Effector memory CD8-positive, alpha-beta T cell (primary cell): ENCODE measurements around the gene C3orf70.

Source experiments
- ATAC-seq: fragments of 150-1000 bp; cut with Tn5 transposase; replicated peaks from 2 replicates; pipeline ENCODE4 v1.10.0; 2021; ENCODE audit warnings: mild to moderate bottlenecking, moderate library complexity
- DNase-seq, 3 experiments: peaks; one replicate each; pipeline ENCODE4 v3.0.0; 2021
- H3K27ac Mint-ChIP-seq, 2 donors: one replicate each; pipeline ENCODE4 v1.8.0; 2022; ENCODE audit warnings: mild to moderate bottlenecking in 2 of 2, mixed read lengths in 2 of 2, moderate library complexity in 2 of 2
- H3K27me3 Mint-ChIP-seq, 2 donors: one replicate each; pipeline ENCODE4 v1.8.0; 2022; ENCODE audit warnings: mixed read lengths in 2 of 2
- H3K36me3 Mint-ChIP-seq: one replicate; pipeline ENCODE4 v1.8.0; 2022; ENCODE audit warnings: mild to moderate bottlenecking, moderate library complexity, mixed read lengths; ENCODE audit not compliant: insufficient read depth
- H3K4me1 Mint-ChIP-seq, 2 donors: one replicate each; pipeline ENCODE4 v1.8.0; 2022; ENCODE audit warnings: low read depth in 2 of 2, mixed read lengths in 2 of 2
- H3K4me3 Mint-ChIP-seq, 2 donors: one replicate each; pipeline ENCODE4 v1.8.0; 2022; ENCODE audit warnings: mild to moderate bottlenecking in 2 of 2, mixed read lengths in 2 of 2, moderate library complexity in 2 of 2
- H3K9me3 Mint-ChIP-seq, 2 donors: one replicate each; pipeline ENCODE4 v1.8.0; 2022; ENCODE audit warnings: mixed read lengths in 2 of 2

The C3orf70 gene

DNA sequence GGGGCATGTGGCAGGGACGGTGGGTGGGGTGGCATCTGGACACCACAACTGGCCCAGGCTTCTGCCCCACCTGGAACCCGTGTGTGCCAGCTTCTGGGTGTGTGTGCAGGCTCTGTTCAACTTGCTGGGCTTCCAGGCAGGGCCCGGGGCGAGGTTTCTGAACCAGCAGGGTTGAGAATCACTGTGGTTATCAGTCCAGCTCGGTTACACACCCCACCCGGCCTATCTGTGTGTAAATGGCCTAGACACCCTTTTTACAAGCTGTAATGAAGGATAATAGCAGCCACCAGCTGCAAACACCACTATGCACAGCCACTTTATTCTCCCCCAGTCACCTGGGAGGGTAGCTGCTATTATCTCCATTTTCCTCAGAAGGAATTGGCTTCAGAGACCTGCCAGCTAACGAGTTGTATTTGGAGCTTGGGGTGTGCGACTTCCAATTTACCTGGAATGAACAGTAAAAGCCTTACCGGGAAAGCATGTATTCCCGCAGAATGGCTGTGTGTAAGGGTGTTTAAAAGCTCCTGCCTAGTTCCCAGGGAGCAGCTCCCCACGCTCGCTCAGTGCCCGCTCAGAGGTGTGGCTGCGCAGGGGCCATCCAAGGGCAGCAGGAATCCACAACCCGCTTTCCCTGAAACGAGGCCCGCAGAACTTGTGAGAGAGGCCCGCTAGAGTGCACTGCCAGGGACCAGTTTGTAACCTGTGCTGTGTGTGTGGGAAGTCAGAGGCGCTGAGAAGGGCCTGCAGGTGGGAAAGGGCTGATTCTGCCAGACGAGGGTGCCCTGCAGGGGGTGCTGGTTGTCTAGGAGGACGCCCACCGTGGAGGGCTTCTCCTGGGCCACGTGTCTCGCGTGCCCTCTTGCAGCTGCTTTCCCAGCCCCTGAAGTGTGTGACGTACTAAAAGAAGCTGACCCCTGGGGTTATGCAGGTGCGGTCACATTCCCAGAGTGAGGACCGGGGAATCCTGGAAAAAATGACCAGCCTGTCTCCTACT, 83.5 kb downstream of the C3orf70 start:
- Mint-ChIP-seq H3K4me1 (no peaks in the 10 kb centered on the region), H3K4me3 (no peak overlapping the region), H3K9me3 (no peaks in the 10 kb centered on the region), H3K36me3 (peaks cover 2% of the 10 kb centered on the region), H3K27ac (no peak overlapping the region), H3K27me3 (peaks cover 0 to 14% of the 10 kb centered on the region in 2 donors)
- ATAC-seq: no peak
- no peak for DNase-seq

DNA sequence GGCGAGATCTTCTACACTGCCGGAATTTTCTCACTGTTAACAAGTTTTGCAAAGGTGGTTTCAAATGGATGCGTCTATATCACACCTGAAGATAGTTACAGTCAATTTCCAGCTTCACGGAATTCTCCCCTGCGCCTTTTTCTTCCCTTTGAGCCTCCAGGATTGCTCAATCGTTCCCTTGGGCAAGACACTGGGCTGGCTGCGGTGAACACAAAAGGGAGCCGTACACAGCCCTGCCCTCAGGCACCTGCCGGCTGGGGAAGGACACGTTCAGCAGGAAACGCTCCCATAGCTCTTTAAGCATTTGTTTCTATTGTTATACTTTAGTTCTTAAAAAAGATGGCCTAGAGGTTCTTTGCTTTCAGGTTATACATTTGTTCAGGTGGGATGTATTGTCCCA, 85.7 kb downstream of the C3orf70 start:
- ATAC-seq (no peak), DNase-seq (no peak)
- H3K36me3 Mint-ChIP-seq: peaks cover 2% of the 10 kb centered on the region
- H3K9me3 Mint-ChIP-seq: no peaks in the 10 kb centered on the region
- H3K27me3 Mint-ChIP-seq: peaks cover 0 to 9% of the 10 kb centered on the region in 2 donors
- no peak overlapping the region for H3K27ac Mint-ChIP-seq
- no peaks in the 10 kb centered on the region for H3K4me1 Mint-ChIP-seq
- H3K4me3 Mint-ChIP-seq: no peak overlapping the region

DNA sequence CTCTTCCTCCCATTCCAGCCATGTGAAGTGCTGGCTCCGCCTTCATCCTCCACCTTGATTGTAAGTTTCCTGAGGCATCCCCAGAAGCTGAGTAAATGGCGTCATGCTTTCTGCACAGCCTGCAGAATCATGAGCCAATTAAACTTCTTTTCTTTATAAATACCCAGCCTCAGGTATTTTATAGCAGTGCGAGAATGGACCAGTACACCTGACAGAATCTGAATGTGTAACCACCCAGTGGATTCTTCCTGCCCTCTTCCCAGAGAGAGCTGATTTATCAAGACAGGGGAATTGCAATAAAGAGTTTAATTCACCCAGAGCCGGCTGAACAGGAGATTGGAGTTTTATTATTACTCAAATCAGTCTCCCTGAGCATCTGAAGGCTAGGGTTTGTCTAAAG, 86.6 kb downstream of the C3orf70 start:
- H3K27ac Mint-ChIP-seq: no peak overlapping the region
- peaks cover 0 to 9% of the 10 kb centered on the region in 2 donors for H3K27me3 Mint-ChIP-seq
- no peaks in the 10 kb centered on the region for H3K9me3 Mint-ChIP-seq
- ATAC-seq (no peak), DNase-seq (no peak)
- H3K4me1 Mint-ChIP-seq: no peaks in the 10 kb centered on the region
- H3K4me3 Mint-ChIP-seq: no peak overlapping the region
- H3K36me3 Mint-ChIP-seq: peaks cover 2% of the 10 kb centered on the region

DNA sequence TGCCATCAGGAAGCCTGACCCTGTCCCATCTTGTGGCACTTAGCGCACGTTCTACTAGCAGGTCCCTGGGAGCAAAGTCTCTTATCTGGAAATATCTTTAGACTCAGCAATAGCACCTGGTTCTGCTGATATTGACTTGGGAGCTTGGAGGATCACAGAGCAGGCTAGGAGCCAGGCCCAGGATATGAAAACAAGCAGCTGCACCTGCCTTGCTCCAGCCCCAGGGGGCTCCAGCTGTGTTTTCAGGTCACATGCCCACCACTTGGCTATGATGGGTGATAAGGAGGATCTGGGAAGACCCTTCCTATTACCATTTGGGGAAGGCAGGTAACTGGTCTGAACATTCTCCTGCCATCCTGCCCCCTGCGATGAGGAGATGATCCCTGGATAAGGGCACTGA, 87.8 kb downstream of the C3orf70 start:
- DNase-seq (no peak), ATAC-seq (no peak)
- H3K4me1 Mint-ChIP-seq: no peaks in the 10 kb centered on the region
- H3K9me3 Mint-ChIP-seq: no peaks in the 10 kb centered on the region
- H3K4me3 Mint-ChIP-seq: no peak overlapping the region
- H3K36me3 Mint-ChIP-seq: peaks cover 2% of the 10 kb centered on the region
- no peaks in the 10 kb centered on the region for H3K27me3 Mint-ChIP-seq
- no peak overlapping the region for H3K27ac Mint-ChIP-seq

DNA sequence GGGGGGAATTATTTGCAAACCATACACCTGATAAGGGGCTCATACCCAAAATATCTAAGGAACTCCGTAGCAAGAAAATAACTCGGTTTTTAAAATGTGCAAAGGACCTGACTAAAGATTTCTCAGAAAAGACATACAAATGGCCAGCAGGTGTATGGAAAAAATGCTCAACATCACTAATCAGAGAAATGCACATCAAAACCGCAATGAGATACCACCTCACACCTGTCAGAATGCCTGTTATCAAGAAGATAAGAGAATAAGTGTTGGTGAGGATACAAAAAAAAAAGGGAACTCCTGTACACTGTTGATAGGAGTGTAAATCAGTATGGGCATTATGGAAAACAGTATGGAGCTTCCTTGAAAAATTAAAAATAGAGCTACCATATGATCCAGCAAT, 89.4 kb downstream of the C3orf70 start:
- no peak for DNase-seq
- no peak overlapping the region for H3K4me3 Mint-ChIP-seq

DNA sequence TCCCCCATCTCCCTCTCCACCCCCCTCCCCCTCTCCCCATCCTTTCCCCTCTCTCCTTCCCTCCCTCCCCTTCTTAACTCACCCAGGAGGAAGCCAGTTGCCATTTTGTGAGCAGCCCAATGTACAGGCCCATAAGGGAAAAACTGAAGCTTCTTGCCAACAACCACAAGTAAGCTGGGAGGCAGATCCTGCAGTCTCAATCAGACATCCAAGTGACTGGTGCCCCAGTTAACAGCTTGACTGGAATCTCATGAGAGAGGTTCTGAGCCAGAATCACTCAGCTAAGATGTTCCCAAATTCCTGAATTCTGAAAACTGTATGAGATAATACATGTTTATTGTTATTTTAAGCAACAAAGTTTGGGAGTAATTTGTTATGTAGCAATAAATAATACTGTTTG, 90.7 kb downstream of the C3orf70 start:
- ATAC-seq (no peak), DNase-seq (no peak)
- Mint-ChIP-seq H3K4me1 (no peaks in the 10 kb centered on the region), H3K27me3 (no peaks in the 10 kb centered on the region), H3K9me3 (peaks cover 0 to 4% of the 10 kb centered on the region in 2 donors), H3K27ac (no peak overlapping the region), H3K4me3 (no peak overlapping the region), H3K36me3 (peaks cover 2% of the 10 kb centered on the region)

More for the DNA sequence above, 89.4 kb downstream of the C3orf70 start:
- ATAC-seq: no peak
- Mint-ChIP-seq H3K4me1 (no peaks in the 10 kb centered on the region), H3K27me3 (no peaks in the 10 kb centered on the region), H3K27ac (no peak overlapping the region), H3K36me3 (peaks cover 2% of the 10 kb centered on the region), H3K9me3 (no peaks in the 10 kb centered on the region)

DNA sequence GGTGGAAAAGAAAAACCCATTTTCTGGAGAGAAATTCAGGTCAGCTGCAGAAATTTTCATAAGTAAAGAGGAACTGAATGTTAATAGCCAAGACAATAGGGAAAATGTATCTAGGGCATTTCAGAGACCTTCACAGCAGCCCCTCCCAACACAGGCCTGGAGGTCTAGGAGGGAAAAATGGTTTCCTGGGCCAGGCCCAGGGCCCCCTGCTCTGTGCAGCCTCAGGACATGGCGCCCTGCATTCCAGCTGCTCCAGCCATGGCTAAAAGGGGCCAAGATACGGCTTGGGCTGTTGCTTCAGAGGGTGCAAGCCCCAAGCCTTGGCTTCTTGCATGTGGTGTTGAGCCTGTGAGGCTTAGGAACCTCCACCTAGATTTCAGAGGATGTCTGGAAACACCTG, 92.2 kb downstream of the C3orf70 start:
- Mint-ChIP-seq H3K4me3 (no peak overlapping the region), H3K9me3 (peaks cover 0 to 5% of the 10 kb centered on the region in 2 donors), H3K27ac (no peak overlapping the region), H3K27me3 (no peaks in the 10 kb centered on the region), H3K4me1 (no peaks in the 10 kb centered on the region), H3K36me3 (peaks cover 1% of the 10 kb centered on the region)
- no peak for DNase-seq
- ATAC-seq: no peak

DNA sequence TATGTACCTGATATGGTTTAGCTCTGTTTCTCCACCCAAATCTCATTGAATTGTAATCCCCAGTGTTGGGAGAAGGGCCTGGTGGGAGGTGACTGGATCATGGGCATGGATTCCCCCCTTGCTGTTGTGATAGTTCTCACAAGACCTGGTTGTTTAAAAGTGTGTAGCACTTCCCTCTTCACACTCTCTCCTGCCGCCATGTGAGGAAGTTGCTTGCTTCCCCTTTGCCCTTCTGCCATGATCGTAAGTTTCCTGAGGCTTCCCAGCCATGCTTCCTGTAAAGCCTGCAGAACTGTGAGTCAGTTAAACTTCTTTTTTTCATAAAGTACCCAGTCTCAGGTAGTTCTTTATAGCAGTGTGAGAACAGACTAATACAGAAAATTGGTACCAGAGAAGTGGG, 93.1 kb downstream of the C3orf70 start:
- Mint-ChIP-seq H3K27me3 (no peaks in the 10 kb centered on the region), H3K36me3 (no peaks in the 10 kb centered on the region), H3K4me1 (no peaks in the 10 kb centered on the region), H3K4me3 (no peak overlapping the region), H3K27ac (no peak overlapping the region), H3K9me3 (peaks cover 5 to 8% of the 10 kb centered on the region in 2 donors)
- DNase-seq (no peak), ATAC-seq (no peak)

DNA sequence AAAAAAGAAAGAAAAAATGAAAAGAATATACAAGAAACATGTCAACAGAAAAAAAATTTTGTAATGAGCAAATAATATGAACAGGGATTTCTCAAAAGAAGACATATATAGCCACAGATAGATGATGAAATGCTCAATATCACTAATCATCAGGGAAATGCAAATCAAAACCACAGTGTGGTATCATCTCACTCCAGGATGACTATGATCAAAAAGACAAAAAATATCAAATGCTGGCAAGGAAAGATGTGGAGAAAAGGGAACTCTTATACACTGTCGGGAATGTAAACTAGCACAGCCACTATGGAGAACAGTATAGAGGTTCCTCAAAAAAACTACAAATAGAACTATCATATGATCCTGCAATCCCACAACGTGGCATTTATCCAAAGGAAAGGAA, 94.1 kb downstream of the C3orf70 start:
- Mint-ChIP-seq H3K27ac (no peak overlapping the region), H3K27me3 (no peaks in the 10 kb centered on the region), H3K36me3 (peaks cover 4% of the 10 kb centered on the region), H3K4me1 (no peaks in the 10 kb centered on the region), H3K9me3 (peaks cover 7 to 16% of the 10 kb centered on the region in 2 donors), H3K4me3 (no peak overlapping the region)
- ATAC-seq (no peak), DNase-seq (no peak)

DNA sequence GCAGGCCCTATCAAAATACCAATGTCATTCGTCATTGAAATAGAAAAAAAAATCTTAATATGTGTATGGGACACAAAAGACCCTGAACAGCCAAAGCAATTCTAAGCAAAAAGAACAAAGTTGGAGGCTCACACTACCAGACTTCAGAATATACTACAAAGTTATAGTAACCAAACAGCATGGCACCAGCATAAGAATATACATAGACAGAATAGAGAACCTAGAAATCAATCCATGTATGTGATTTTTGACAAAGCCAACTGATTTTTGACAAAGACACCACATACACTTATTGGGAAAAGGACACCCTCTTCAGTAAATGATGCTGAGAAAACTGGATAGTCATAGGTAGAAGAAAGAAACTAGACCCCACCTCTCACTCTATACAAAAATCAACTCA, 95.0 kb downstream of the C3orf70 start:
- H3K36me3 Mint-ChIP-seq: peaks cover 14% of the 10 kb centered on the region
- no peaks in the 10 kb centered on the region for H3K4me1 Mint-ChIP-seq
- ATAC-seq (no peak), DNase-seq (no peak)
- H3K9me3 Mint-ChIP-seq: peaks cover 7 to 16% of the 10 kb centered on the region in 2 donors
- H3K4me3 Mint-ChIP-seq: no peak overlapping the region
- no peak overlapping the region for H3K27ac Mint-ChIP-seq
- no peaks in the 10 kb centered on the region for H3K27me3 Mint-ChIP-seq

DNA sequence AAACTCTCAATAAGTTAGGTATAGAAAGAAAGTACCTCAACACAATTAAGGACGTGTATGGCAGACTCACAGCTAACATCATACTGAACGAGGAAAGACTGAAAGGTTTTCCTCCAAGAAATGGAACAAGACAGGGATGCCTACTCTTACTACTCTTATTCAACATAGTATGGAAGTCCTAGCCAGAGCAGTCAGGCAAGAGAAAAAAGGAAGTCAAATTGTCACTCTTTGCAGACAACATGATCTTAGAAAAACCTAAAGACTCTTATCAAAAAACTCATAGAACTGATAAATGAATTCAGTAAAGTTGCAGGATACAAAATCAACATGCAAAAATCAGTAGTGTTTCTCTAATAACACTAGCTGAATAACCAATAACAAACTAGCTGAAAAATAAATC, 96.0 kb downstream of the C3orf70 start:
- Mint-ChIP-seq H3K9me3 (peaks cover 7 to 17% of the 10 kb centered on the region in 2 donors), H3K4me3 (no peak overlapping the region), H3K27ac (no peak overlapping the region), H3K4me1 (no peaks in the 10 kb centered on the region), H3K36me3 (peaks cover 22% of the 10 kb centered on the region), H3K27me3 (no peaks in the 10 kb centered on the region)
- ATAC-seq: no peak
- DNase-seq: no peak

DNA sequence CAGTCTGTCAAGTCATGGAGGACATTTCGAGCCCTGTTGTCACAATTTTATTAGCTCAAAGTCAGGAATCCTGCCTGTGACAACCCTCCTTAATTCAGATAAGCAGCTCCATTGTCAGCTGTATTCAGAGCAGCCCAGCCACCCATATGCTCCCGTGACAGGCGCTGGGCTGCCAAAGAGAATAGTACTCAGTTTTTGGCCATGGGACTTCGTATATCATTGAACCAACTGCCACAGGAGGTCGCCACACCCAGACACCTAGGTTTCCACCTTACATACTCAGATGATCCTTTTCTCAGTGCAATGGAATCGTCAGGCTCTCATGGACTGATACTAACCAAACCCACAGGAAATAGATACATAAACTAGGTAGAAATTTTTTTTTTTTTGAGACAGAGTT, 100.2 kb downstream of the C3orf70 start:
- Mint-ChIP-seq H3K4me3 (no peak overlapping the region), H3K27ac (no peak overlapping the region)
- ATAC-seq: no peak

DNA sequence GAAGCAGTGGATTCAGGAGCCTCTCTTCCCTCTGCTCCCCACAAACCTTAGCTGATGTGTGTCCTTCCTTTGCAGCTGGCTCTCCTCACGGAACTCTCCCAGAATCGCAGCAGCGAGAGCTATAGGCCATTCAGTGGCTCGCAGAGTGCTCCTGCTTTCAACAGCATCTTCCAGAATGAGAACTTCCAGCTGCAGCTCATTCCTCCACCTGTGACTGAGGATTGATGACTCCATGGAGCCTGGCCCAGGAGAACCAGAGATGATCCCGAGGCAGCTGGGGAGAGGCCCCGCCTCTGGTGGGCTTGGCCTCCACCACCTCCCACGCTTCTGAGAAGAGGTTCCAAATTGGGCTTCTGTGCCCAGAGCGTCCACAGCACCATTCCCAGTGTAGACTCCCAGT, 101.1 kb downstream of the C3orf70 start:
- ATAC-seq: no peak
- Mint-ChIP-seq H3K36me3 (peaks cover 36% of the 10 kb centered on the region), H3K27me3 (no peaks in the 10 kb centered on the region), H3K9me3 (peaks cover 5 to 24% of the 10 kb centered on the region in 2 donors), H3K27ac (no peak overlapping the region), H3K4me1 (no peaks in the 10 kb centered on the region), H3K4me3 (no peak overlapping the region)
- DNase-seq: no peak

More for the DNA sequence above, 100.2 kb downstream of the C3orf70 start:
- H3K36me3 Mint-ChIP-seq: peaks cover 36% of the 10 kb centered on the region
- H3K4me1 Mint-ChIP-seq: no peaks in the 10 kb centered on the region
- no peaks in the 10 kb centered on the region for H3K27me3 Mint-ChIP-seq
- peaks cover 6 to 24% of the 10 kb centered on the region in 2 donors for H3K9me3 Mint-ChIP-seq
- DNase-seq: no peak

DNA sequence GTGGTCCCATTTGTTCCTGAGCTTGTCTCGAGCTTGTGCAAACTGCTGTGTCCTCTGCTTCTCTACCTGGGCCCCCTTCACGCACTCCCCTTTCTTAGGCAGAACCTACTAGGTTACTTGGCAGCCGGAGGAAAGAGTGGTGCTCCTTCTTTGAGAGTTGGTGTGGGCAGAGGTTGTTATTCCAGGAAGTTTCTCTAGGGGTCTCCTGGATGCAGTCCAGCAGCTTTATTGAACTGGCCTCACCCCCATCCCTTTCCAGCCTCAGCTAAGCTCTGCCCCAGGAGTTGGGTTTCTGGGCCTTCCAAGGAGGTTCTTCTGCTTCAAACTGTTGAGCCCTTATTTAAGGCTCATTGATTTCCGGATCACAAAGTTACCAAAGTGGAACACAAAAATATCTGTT, 103.2 kb downstream of the C3orf70 start:
- H3K36me3 Mint-ChIP-seq: peaks cover 36% of the 10 kb centered on the region
- no peak for ATAC-seq
- peaks cover 5 to 16% of the 10 kb centered on the region in 2 donors for H3K9me3 Mint-ChIP-seq
- no peak for DNase-seq
- no peak overlapping the region for H3K27ac Mint-ChIP-seq
- no peaks in the 10 kb centered on the region for H3K27me3 Mint-ChIP-seq
- no peaks in the 10 kb centered on the region for H3K4me1 Mint-ChIP-seq
- H3K4me3 Mint-ChIP-seq: no peak overlapping the region
